Activated T-helper 2 cell treated with anti-CD3 and anti-CD28 coated beads, Interferon-gamma antibody, Interleukin-2, Interleukin-4, amounts not matched to agents 10 μg/mL and 5 μg/mL and 100 μg/mL, durations not matched to agents 14 hours and 24 hours and 36 hours (primary cell): ENCODE results near the gene NAALADL2. TPM values are rescaled to one million over a fixed set of nuclear protein-coding genes. Genes with fewer than 3 reads are reported as not detected.

Experiments used
- DNase-seq: peaks from one replicate; pipeline ENCODE4 v3.0.0; 2021; ENCODE audit warnings: low spot score
- H3K27ac Mint-ChIP-seq: one replicate; pipeline ENCODE4 v1.8.0; 2021; ENCODE audit warnings: mixed read lengths
- H3K27me3 Mint-ChIP-seq: one replicate; pipeline ENCODE4 v1.8.0; 2021; ENCODE audit warnings: low read depth, mixed read lengths
- H3K36me3 Mint-ChIP-seq: one replicate; pipeline ENCODE4 v1.8.0; 2021; ENCODE audit warnings: low read depth, mixed read lengths
- H3K4me1 Mint-ChIP-seq: one replicate; pipeline ENCODE4 v1.8.0; 2021; ENCODE audit warnings: low read depth, mixed read lengths
- H3K4me3 Mint-ChIP-seq: one replicate; pipeline ENCODE4 v1.8.0; 2021; ENCODE audit warnings: low read depth, mild to moderate bottlenecking, moderate library complexity, mixed read lengths
- H3K9me3 Mint-ChIP-seq: one replicate; pipeline ENCODE4 v1.8.0; 2021; ENCODE audit warnings: mixed read lengths
- intact Hi-C: fragments of 100-400 bp; cut with micrococcal nuclease; formaldehyde crosslinking; loops from one replicate; pipeline ENCODE4 v1.15.1; 2023
- total RNA-seq: library from RNA; stranded (reverse); gene quantifications from 2 replicates; pipeline ENCODE4 v1.2.3, GENCODE V29; 2022

Gene NAALADL2
- total RNA-seq, 1 donor from 2014 or later: not detected

DNA sequence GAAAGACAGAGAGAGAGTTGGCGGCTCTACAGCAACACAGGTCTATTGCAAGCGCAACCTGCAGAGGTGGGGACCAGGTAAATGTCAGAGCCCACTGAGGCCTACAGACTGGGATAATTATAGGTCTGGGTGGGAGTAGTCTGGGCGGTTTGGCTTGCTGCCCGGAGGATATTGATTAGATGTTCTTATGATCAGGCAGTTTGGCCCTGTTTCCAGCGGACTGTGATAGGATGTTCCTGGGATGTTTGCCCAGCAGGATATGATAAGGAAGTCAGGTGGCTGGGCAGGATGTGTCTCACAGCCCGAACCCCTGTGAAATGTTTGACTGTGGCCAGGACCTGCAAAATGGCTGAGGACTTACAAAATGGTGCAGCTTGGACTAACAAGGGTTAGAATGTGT lies 364.9 kb downstream of the NAALADL2 start:
- intact Hi-C loops: no loop called here
- no peaks in the 10 kb centered on the region for H3K4me1 Mint-ChIP-seq

DNA sequence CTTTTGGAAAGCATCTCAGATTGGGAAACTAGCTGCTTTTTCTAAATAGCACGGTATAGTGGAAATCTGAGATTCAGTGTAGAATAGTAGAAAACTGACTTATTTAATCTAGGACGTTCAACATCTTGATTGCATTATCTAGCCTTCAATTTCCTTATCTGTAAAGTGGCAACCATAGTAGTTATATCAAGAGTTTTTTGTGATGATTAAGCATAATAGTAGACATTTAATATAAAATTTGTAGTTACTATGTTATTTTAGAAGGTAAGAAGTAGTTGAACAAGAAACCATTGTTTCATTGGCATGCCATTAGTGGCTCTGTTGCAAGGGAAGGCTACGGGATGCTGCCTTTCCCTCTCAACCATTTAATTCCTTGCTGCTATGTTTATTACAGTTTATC lies 367.3 kb downstream of the NAALADL2 start:
- no peaks in the 10 kb centered on the region for H3K36me3 Mint-ChIP-seq
- no peak overlapping the region for H3K4me3 Mint-ChIP-seq
- H3K27ac Mint-ChIP-seq: no peak overlapping the region
- no peaks in the 10 kb centered on the region for H3K27me3 Mint-ChIP-seq
- H3K9me3 Mint-ChIP-seq: peaks cover 5% of the 10 kb centered on the region
- intact Hi-C loops: no loop called here
- DNase-seq: no peak
- no peaks in the 10 kb centered on the region for H3K4me1 Mint-ChIP-seq

More for the DNA sequence above, 364.9 kb downstream of the NAALADL2 start:
- H3K9me3 Mint-ChIP-seq: peaks cover 5% of the 10 kb centered on the region
- H3K27me3 Mint-ChIP-seq: no peaks in the 10 kb centered on the region
- H3K36me3 Mint-ChIP-seq: no peaks in the 10 kb centered on the region
- H3K27ac Mint-ChIP-seq: no peak overlapping the region
- no peak overlapping the region for H3K4me3 Mint-ChIP-seq
- no peak for DNase-seq

GRCh38 chr3:175227126-175227525 lies 368.0 kb downstream of the NAALADL2 start:
- no peaks in the 10 kb centered on the region for H3K27me3 Mint-ChIP-seq
- DNase-seq: no peak
- peaks cover 5% of the 10 kb centered on the region for H3K9me3 Mint-ChIP-seq
- H3K4me3 Mint-ChIP-seq: no peak overlapping the region
- H3K36me3 Mint-ChIP-seq: no peaks in the 10 kb centered on the region
- intact Hi-C loops: no loop called here
- H3K4me1 Mint-ChIP-seq: no peaks in the 10 kb centered on the region
- H3K27ac Mint-ChIP-seq: no peak overlapping the region

DNA sequence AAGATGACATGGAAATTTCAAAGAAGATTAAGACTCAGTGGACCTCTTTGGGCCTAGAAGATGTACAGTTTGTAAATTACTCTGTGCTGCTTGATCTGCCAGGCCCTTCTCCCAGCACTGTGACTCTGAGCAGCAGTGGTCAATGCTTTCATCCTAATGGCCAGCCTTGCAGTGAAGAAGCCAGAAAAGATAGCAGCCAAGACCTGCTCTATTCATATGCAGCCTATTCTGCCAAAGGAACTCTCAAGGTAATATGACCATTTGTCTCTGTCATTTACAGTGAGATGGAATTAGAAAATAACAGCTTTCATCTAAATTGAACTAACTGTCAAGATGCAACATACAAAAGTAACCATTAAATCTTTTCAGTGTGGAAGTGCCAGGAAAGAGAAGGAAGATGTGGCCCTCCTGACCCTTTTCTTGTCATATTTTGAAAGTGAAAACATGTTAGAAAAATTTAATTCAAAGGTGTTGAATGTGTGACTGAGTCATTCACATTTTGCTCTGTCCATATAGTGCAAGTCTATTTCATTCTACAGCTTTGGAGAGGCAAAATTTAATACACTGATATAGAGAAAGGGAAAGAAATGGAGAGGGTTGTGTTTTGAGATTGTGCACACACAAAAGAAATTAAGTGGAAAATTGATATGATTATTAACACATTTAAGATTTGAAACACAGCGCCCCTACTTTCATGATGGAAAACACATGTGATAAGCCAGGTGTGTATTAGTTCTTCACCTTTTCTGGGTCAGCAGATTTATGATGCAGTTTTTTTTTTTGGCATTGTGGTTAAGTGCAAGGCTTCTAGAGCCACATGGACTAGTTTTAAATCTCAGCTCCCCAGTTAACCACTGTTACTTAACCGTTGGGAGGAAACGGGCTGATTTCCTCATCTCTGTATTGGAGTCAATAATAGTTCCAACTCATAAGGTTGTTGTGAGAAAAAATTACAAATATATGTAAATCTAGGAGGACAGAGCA lies 375.1 kb downstream of the NAALADL2 start:
- no peak overlapping the region for H3K27ac Mint-ChIP-seq
- no peak for DNase-seq
- intact Hi-C loops: no loop called here
- no peak overlapping the region for H3K4me3 Mint-ChIP-seq
- H3K27me3 Mint-ChIP-seq: no peaks in the 10 kb centered on the region
- no peaks in the 10 kb centered on the region for H3K36me3 Mint-ChIP-seq
- no peaks in the 10 kb centered on the region for H3K4me1 Mint-ChIP-seq
- H3K9me3 Mint-ChIP-seq: no peaks in the 10 kb centered on the region

DNA sequence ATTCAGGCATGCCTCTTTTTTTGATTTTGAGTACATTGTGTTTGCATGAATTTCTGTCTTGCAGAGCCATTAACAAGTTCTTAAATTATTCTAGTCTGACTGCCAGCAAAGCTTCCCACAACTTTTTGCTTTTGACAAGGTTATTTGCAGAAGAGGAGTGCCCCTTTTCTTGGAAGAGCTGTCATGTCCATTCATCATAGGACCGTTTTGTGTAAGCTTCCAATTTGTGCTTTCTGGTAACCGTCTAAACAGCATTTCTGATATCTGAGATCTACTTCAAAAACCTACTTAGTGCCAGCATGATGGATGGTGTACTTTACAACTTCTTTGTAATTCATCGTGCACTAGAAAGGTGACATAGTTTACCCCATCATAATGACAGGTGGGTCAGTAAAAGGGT lies 379.7 kb downstream of the NAALADL2 start:
- H3K4me3 Mint-ChIP-seq: no peak overlapping the region
- H3K27me3 Mint-ChIP-seq: no peaks in the 10 kb centered on the region
- no peaks in the 10 kb centered on the region for H3K9me3 Mint-ChIP-seq
- intact Hi-C loops: no loop called here
- no peak for DNase-seq
- H3K4me1 Mint-ChIP-seq: no peaks in the 10 kb centered on the region
- no peaks in the 10 kb centered on the region for H3K36me3 Mint-ChIP-seq
- no peak overlapping the region for H3K27ac Mint-ChIP-seq

- H3K27ac Mint-ChIP-seq: no peak overlapping the region
- H3K4me1 Mint-ChIP-seq: no peaks in the 10 kb centered on the region
- no peaks in the 10 kb centered on the region for H3K27me3 Mint-ChIP-seq
- no peak for DNase-seq
- no peaks in the 10 kb centered on the region for H3K36me3 Mint-ChIP-seq
- no peaks in the 10 kb centered on the region for H3K9me3 Mint-ChIP-seq
- intact Hi-C loops: no loop called here
- H3K4me3 Mint-ChIP-seq: no peak overlapping the region
Observed at GRCh38 chr3:175240921-175241320, 381.8 kb downstream of the NAALADL2 start.

GRCh38 chr3:175242243-175242642 lies 383.1 kb downstream of the NAALADL2 start:
- DNase-seq: no peak
- Mint-ChIP-seq H3K36me3 (no peaks in the 10 kb centered on the region), H3K27me3 (no peaks in the 10 kb centered on the region), H3K4me1 (no peaks in the 10 kb centered on the region), H3K4me3 (no peak overlapping the region), H3K9me3 (no peaks in the 10 kb centered on the region), H3K27ac (no peak overlapping the region)
- intact Hi-C loops: no loop called here

DNA sequence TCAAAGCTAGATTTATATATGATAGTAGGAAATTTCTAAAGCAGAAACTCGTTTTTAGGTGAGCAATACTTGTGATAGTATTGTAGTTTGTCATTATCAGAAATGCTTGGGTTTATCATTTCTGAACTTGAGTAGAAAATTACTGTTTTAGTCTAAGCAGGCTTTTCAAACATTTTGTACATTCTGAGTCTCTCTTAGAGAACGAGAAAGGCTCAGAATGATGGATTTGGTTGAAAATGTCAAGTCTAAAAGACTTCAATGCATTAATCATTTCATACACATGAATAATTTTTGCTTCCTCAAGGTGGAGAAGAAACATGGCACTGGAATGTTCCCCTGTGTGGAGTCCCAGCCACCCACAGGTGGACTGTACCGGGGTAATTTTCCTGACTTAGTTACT lies 387.1 kb downstream of the NAALADL2 start:
- Mint-ChIP-seq H3K36me3 (no peaks in the 10 kb centered on the region), H3K4me1 (no peaks in the 10 kb centered on the region), H3K27me3 (no peaks in the 10 kb centered on the region), H3K9me3 (no peaks in the 10 kb centered on the region), H3K4me3 (no peak overlapping the region), H3K27ac (no peak overlapping the region)
- DNase-seq: no peak
- intact Hi-C loops: no loop called here

GRCh38 chr3:175246766-175247165 lies 387.6 kb downstream of the NAALADL2 start:
- DNase-seq: no peak
- H3K9me3 Mint-ChIP-seq: no peaks in the 10 kb centered on the region
- H3K27me3 Mint-ChIP-seq: no peaks in the 10 kb centered on the region
- intact Hi-C loops: no loop called here
- H3K27ac Mint-ChIP-seq: no peak overlapping the region
- H3K36me3 Mint-ChIP-seq: no peaks in the 10 kb centered on the region
- no peak overlapping the region for H3K4me3 Mint-ChIP-seq
- H3K4me1 Mint-ChIP-seq: no peaks in the 10 kb centered on the region

DNA sequence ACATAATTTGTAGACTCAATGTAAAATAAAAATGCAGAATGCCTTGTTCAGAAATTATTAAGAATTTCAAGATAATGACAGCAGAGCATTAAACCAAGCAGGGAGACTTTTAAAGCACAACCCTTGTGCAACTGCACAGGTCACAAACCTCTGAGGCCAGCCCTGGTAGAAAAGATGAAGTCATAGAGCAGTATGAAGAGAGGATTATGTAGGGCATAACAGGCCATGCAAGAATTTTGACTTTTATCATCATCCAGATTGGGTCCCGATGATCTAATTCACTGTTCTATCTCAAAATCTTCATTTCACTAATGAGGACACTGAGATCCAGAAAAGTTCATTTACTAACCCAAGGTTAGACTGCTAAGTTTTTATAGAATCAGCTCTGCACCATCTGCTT lies 388.5 kb downstream of the NAALADL2 start:
- H3K27me3 Mint-ChIP-seq: no peaks in the 10 kb centered on the region
- H3K27ac Mint-ChIP-seq: no peak overlapping the region
- no peaks in the 10 kb centered on the region for H3K4me1 Mint-ChIP-seq
- H3K9me3 Mint-ChIP-seq: no peaks in the 10 kb centered on the region
- no peak for DNase-seq
- H3K36me3 Mint-ChIP-seq: no peaks in the 10 kb centered on the region
- intact Hi-C loops: no loop called here
- no peak overlapping the region for H3K4me3 Mint-ChIP-seq

- Mint-ChIP-seq H3K9me3 (no peaks in the 10 kb centered on the region), H3K4me3 (no peak overlapping the region), H3K4me1 (no peaks in the 10 kb centered on the region), H3K27ac (no peak overlapping the region), H3K36me3 (no peaks in the 10 kb centered on the region), H3K27me3 (no peaks in the 10 kb centered on the region)
- no peak for DNase-seq
- intact Hi-C loops: no loop called here
Observed at GRCh38 chr3:175248832-175249231, 389.7 kb downstream of the NAALADL2 start.

GRCh38 chr3:175255698-175256097 lies 396.6 kb downstream of the NAALADL2 start:
- no peak overlapping the region for H3K27ac Mint-ChIP-seq
- H3K27me3 Mint-ChIP-seq: no peaks in the 10 kb centered on the region
- no peak overlapping the region for H3K4me3 Mint-ChIP-seq
- no peaks in the 10 kb centered on the region for H3K4me1 Mint-ChIP-seq
- no peak for DNase-seq
- no peaks in the 10 kb centered on the region for H3K36me3 Mint-ChIP-seq
- no peaks in the 10 kb centered on the region for H3K9me3 Mint-ChIP-seq
- intact Hi-C loops: no loop called here

GRCh38 chr3:175257123-175257522 lies 398.0 kb downstream of the NAALADL2 start:
- no peaks in the 10 kb centered on the region for H3K27me3 Mint-ChIP-seq
- no peak for DNase-seq
- H3K36me3 Mint-ChIP-seq: no peaks in the 10 kb centered on the region
- intact Hi-C loops: no loop called here
- no peak overlapping the region for H3K4me3 Mint-ChIP-seq
- H3K27ac Mint-ChIP-seq: no peak overlapping the region
- H3K4me1 Mint-ChIP-seq: no peaks in the 10 kb centered on the region
- no peaks in the 10 kb centered on the region for H3K9me3 Mint-ChIP-seq
